SK-N-SH treated with all-trans-retinoic acid at 6 μM for 48 hours (cell line): ENCODE results near the gene MEX3B.

Source experiments
- ARNTL ChIP-seq: fragments of 450-650 bp; formaldehyde crosslinking; IDR thresholded peaks from 2 replicates; pipeline ENCODE4 v1.5.0; 2020; ENCODE audit warnings: low read depth, mild to moderate bottlenecking, moderate library complexity, borderline replicate concordance
- BACH2 ChIP-seq: fragments of 250-450 bp; sonication (Bioruptor Pico); IDR thresholded peaks from 2 replicates; pipeline ENCODE4 v1.9.0; 2021; ENCODE audit warnings: mild to moderate bottlenecking, borderline replicate concordance
- CSRNP3 ChIP-seq: fragments of 250-450 bp; sonication (Bioruptor Pico); IDR thresholded peaks from 2 replicates; pipeline ENCODE4 v1.5.1; 2021; ENCODE audit warnings: mild to moderate bottlenecking, moderate library complexity
- ESRRG ChIP-seq: fragments of 250-450 bp; sonication (Bioruptor Pico); IDR thresholded peaks from 2 replicates; pipeline ENCODE4 v1.6.1; 2021; ENCODE audit warnings: mild to moderate bottlenecking
- OSR1 ChIP-seq: fragments of 250-450 bp; sonication (Bioruptor Pico); IDR thresholded peaks from 2 replicates; pipeline ENCODE4 v1.8.0; 2022; ENCODE audit warnings: moderate library complexity, mild to moderate bottlenecking, inconsistent platforms
- POU6F1 ChIP-seq: fragments of 250-450 bp; sonication (Bioruptor Pico); IDR thresholded peaks from 2 replicates; pipeline ENCODE4 v1.8.0; 2021; ENCODE audit warnings: low read depth, mild to moderate bottlenecking, moderate library complexity, borderline replicate concordance
- RARB ChIP-seq: fragments of 250-450 bp; sonication (Bioruptor Pico); IDR thresholded peaks from 2 replicates; pipeline ENCODE4 v1.8.0; 2021; ENCODE audit warnings: mild to moderate bottlenecking, moderate library complexity
- TCF4 ChIP-seq: fragments of 250-450 bp; sonication (Bioruptor Pico); IDR thresholded peaks from 2 replicates; pipeline ENCODE4 v1.8.0; 2021; ENCODE audit warnings: mild to moderate bottlenecking, moderate library complexity, borderline replicate concordance
- ZFP3 ChIP-seq: fragments of 250-450 bp; sonication (Bioruptor Pico); IDR thresholded peaks from 2 replicates; pipeline ENCODE4 v1.5.0; 2020; ENCODE audit warnings: mild to moderate bottlenecking, moderate library complexity
- ZNF565 ChIP-seq: fragments of 450-650 bp; formaldehyde crosslinking; conservative IDR thresholded peaks from 2 replicates; pipeline ENCODE4 v1.5.0; 2020; ENCODE audit warnings: low read depth, mild to moderate bottlenecking, moderate library complexity
- ZNF8 ChIP-seq: fragments of 450-650 bp; formaldehyde crosslinking; IDR thresholded peaks from 2 replicates; pipeline ENCODE4 v1.5.0; 2020; ENCODE audit warnings: mild to moderate bottlenecking, moderate library complexity
- TF ChIP-seq, protein P1 (sequence below): fragments of 250-450 bp; sonication (Bioruptor Pico); IDR thresholded peaks from 2 replicates; pipeline ENCODE4 v1.8.0; 2020; ENCODE audit warnings: mild to moderate bottlenecking, moderate library complexity, borderline replicate concordance
- TF ChIP-seq, protein P2 (sequence below): fragments of 250-450 bp; sonication (Bioruptor Pico); IDR thresholded peaks from 2 replicates; pipeline ENCODE4 v1.5.1; 2020; ENCODE audit warnings: low read depth, mild to moderate bottlenecking, moderate library complexity
- TF ChIP-seq, protein P3 (sequence below): fragments of 250-450 bp; sonication (Bioruptor Pico); IDR thresholded peaks from 2 replicates; pipeline ENCODE4 v1.5.0; 2020; ENCODE audit warnings: mild to moderate bottlenecking, moderate library complexity

DNA sequence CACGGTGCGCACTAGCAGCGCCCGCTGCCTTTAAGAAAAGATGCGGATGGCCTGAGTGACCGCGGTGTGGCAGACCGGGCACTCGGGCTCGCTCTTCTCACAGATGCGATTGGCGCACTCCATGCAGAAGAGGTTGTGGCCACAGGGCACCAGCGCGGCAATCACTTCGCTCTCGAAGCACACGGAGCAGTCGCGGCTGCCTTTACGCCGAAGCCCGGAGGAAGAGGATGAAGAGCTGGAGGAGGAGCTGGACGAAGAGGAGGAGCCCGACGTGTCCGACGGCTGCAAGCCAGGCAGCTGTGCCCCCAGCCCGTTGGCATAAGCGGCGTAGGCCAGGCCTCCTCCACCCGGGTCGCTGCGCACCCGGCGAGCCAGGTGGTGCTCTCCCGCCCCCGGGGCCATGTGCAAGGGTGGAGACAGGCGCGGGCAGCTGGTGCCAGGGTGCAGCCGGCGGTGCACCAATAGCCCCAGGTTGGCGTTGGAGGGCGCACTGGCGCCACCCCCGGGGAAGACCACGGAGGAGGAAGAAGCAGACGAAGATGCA lies 2.6 kb downstream of the MEX3B start:
- TF ChIP-seq, protein P1, sequence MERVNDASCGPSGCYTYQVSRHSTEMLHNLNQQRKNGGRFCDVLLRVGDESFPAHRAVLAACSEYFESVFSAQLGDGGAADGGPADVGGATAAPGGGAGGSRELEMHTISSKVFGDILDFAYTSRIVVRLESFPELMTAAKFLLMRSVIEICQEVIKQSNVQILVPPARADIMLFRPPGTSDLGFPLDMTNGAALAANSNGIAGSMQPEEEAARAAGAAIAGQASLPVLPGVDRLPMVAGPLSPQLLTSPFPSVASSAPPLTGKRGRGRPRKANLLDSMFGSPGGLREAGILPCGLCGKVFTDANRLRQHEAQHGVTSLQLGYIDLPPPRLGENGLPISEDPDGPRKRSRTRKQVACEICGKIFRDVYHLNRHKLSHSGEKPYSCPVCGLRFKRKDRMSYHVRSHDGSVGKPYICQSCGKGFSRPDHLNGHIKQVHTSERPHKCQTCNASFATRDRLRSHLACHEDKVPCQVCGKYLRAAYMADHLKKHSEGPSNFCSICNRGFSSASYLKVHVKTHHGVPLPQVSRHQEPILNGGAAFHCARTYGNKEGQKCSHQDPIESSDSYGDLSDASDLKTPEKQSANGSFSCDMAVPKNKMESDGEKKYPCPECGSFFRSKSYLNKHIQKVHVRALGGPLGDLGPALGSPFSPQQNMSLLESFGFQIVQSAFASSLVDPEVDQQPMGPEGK (CRISPR knock-in tag): no peak
- TF ChIP-seq TCF4 (CRISPR knock-in tag): no peak
- TF ChIP-seq, protein P2, sequence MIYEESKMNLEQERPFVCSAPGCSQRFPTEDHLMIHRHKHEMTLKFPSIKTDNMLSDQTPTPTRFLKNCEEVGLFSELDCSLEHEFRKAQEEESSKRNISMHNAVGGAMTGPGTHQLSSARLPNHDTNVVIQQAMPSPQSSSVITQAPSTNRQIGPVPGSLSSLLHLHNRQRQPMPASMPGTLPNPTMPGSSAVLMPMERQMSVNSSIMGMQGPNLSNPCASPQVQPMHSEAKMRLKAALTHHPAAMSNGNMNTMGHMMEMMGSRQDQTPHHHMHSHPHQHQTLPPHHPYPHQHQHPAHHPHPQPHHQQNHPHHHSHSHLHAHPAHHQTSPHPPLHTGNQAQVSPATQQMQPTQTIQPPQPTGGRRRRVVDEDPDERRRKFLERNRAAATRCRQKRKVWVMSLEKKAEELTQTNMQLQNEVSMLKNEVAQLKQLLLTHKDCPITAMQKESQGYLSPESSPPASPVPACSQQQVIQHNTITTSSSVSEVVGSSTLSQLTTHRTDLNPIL: no peak
- TF ChIP-seq POU6F1 (CRISPR knock-in tag): no peak
- TF ChIP-seq ZNF8 (CRISPR knock-in tag): no peak
- no peak for TF ChIP-seq RARB (CRISPR knock-in tag)
- no peak for TF ChIP-seq ZFP3 (CRISPR knock-in tag)
- no peak for TF ChIP-seq ZNF565 (CRISPR knock-in tag)
- no peak for TF ChIP-seq ESRRG (CRISPR knock-in tag)
- TF ChIP-seq BACH2 (CRISPR knock-in tag): no peak
- TF ChIP-seq ARNTL (CRISPR knock-in tag): no peak
- TF ChIP-seq OSR1 (CRISPR knock-in tag): no peak
- TF ChIP-seq, protein P3, sequence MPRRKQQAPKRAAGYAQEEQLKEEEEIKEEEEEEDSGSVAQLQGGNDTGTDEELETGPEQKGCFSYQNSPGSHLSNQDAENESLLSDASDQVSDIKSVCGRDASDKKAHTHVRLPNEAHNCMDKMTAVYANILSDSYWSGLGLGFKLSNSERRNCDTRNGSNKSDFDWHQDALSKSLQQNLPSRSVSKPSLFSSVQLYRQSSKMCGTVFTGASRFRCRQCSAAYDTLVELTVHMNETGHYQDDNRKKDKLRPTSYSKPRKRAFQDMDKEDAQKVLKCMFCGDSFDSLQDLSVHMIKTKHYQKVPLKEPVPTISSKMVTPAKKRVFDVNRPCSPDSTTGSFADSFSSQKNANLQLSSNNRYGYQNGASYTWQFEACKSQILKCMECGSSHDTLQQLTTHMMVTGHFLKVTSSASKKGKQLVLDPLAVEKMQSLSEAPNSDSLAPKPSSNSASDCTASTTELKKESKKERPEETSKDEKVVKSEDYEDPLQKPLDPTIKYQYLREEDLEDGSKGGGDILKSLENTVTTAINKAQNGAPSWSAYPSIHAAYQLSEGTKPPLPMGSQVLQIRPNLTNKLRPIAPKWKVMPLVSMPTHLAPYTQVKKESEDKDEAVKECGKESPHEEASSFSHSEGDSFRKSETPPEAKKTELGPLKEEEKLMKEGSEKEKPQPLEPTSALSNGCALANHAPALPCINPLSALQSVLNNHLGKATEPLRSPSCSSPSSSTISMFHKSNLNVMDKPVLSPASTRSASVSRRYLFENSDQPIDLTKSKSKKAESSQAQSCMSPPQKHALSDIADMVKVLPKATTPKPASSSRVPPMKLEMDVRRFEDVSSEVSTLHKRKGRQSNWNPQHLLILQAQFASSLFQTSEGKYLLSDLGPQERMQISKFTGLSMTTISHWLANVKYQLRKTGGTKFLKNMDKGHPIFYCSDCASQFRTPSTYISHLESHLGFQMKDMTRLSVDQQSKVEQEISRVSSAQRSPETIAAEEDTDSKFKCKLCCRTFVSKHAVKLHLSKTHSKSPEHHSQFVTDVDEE (CRISPR knock-in tag): no peak; the same call in 1 of the 2 replicates
- TF ChIP-seq CSRNP3 (CRISPR knock-in tag): no peak
